GM12892 (cell line): ENCODE results near the gene IQCK.

Source experiments
- DNase-seq: peaks from one replicate; pipeline ENCODE4 v3.0.0; 2011; ENCODE audit not compliant: insufficient read length
- FAIRE-seq: peaks from 2 replicates; lab custom pipeline; 2011; peaks lifted over from hg19 to GRCh38; lab: Jason Lieb, UNC
- POLR2A ChIP-seq: IDR thresholded peaks from 2 replicates; pipeline ENCODE4 v1.6.1; 2011; ENCODE audit warnings: low read depth, low read length, control low read depth
- POLR2AphosphoS5 ChIP-seq: IDR thresholded peaks from 2 replicates; pipeline ENCODE4 v1.6.1; 2011; ENCODE audit warnings: low read depth, low read length, control low read depth
- TAF1 ChIP-seq: IDR thresholded peaks from 2 replicates; pipeline ENCODE4 v1.6.1; 2011; ENCODE audit warnings: low read depth, mild to moderate bottlenecking, control low read depth, low read length, borderline replicate concordance

IQCK gene

GRCh38 chr16:19854543-19854876 is 136.4 kb downstream of the IQCK start:
- TF ChIP-seq POLR2AphosphoS5 (no peak), TAF1 (no peak), POLR2A (no peak)
- DNase-seq = no peak
- FAIRE-seq = no peak

- FAIRE-seq (no peak), DNase-seq (no peak)
- TF ChIP-seq TAF1 = no peak
- no peak for TF ChIP-seq POLR2AphosphoS5
- no peak for TF ChIP-seq POLR2A
Measured at GRCh38 chr16:19856120-19856519, 138.0 kb downstream of the IQCK start.

- FAIRE-seq (no peak), DNase-seq (no peak)
- TF ChIP-seq POLR2AphosphoS5 (no peak), TAF1 (no peak), POLR2A (no peak)
Measured at GRCh38 chr16:19857593-19858339, 139.7 kb downstream of the IQCK start.

- no peak for TF ChIP-seq POLR2A
- no peak for TF ChIP-seq TAF1
- TF ChIP-seq POLR2AphosphoS5 = no peak
- FAIRE-seq = no peak
- no peak for DNase-seq
Measured at GRCh38 chr16:19858340-19859018, 140.4 kb downstream of the IQCK start.

GRCh38 chr16:19859166-19859565 is 141.1 kb downstream of the IQCK start:
- TF ChIP-seq POLR2AphosphoS5 (no peak), TAF1 (no peak), POLR2A (no peak)
- FAIRE-seq = no peak

GRCh38 chr16:19859603-19860002 is 141.5 kb downstream of the IQCK start:
- no peak for FAIRE-seq
- TF ChIP-seq POLR2A (no peak), POLR2AphosphoS5 (no peak), TAF1 (no peak)
- no peak for DNase-seq

More at GRCh38 chr16:19859166-19859565, 141.1 kb downstream of the IQCK start:
- DNase-seq = no peak

GRCh38 chr16:19860166-19861041 is 142.3 kb downstream of the IQCK start:
- no peak for TF ChIP-seq POLR2AphosphoS5
- TF ChIP-seq POLR2A = no peak
- no peak for TF ChIP-seq TAF1
- no peak for FAIRE-seq
- DNase-seq = no peak

- FAIRE-seq = no peak
- TF ChIP-seq TAF1 (no peak), POLR2A (no peak), POLR2AphosphoS5 (no peak)
- DNase-seq = no peak
Measured at GRCh38 chr16:19861133-19861532, 143.1 kb downstream of the IQCK start.

GRCh38 chr16:19861811-19862327 is 143.8 kb downstream of the IQCK start:
- FAIRE-seq (no peak), DNase-seq (no peak)
- no peak for TF ChIP-seq POLR2AphosphoS5
- TF ChIP-seq POLR2A = no peak
- TF ChIP-seq TAF1 = no peak

- TF ChIP-seq TAF1 (no peak), POLR2A (no peak), POLR2AphosphoS5 (no peak)
- no peak for DNase-seq
Measured at GRCh38 chr16:19863990-19864389, 145.9 kb downstream of the IQCK start.

GRCh38 chr16:19864566-19864965 is 146.5 kb downstream of the IQCK start:
- FAIRE-seq = no peak
- no peak for DNase-seq
- TF ChIP-seq POLR2A (no peak), TAF1 (no peak), POLR2AphosphoS5 (no peak)

More at GRCh38 chr16:19863990-19864389, 145.9 kb downstream of the IQCK start:
- FAIRE-seq = no peak
